Heart left ventricle (tissue), 13 donors: ENCODE data around the gene COX7A2.

Experiments
- POLR2A ChIP-seq, 2 donors: fragments of 450-650 bp; IDR thresholded peaks; one replicate each; pipeline ENCODE4 v1.6.1; 2017; ENCODE audit warnings: antibody characterized with exemption in 2 of 2, mild to moderate bottlenecking in 2 of 2, moderate library complexity in 2 of 2
- TF ChIP-seq, protein P1 (sequence below), 12 donors: fragments of 200-600 bp; sonication (generic) in 4 of 12; IDR thresholded peaks; one replicate each; pipeline versions ENCODE4 v1.5.0 to v1.8.0; 2018 to 2022; ENCODE audit warnings: antibody characterized with exemption in 12 of 12, mild to moderate bottlenecking in 5 of 12
- donor health status: ischemic (EF 13 %, LVEDD 7.1; RV severe dilation, severe dysfunction).
- donor health status: DM: no; HTN: yes; CAD: no.
- donor health status: DM: no; HTN: no; CAD: no.
- donor health status: ischemic (EF 25% LVEDD 6.9; RV normal size, moderate dysfunction).
- donor health status: ischemic (EF 25% LVEDD 5.7; RV mildly dilated, moderate dysfunction).
- donor health status: ischemic (EF 35%, LVEDD 5.7; RV mildly dilated, moderate dysfunction).
- donor health status: nonischemic (EF 11% LVEDD 7.7; RV severe dilation, severe dysfunction).
- donor health status: DM: yes; HTN: yes; CAD: no.
- donor health status: PGD.
- donor health status: ischemic (EF 29% LVEDD 5.4; RV normal size, mild dysfunction).
- donor health status: nonischemic (EF 23%, LVEDD 6.1; RV moderate dilation, normal function).

DNA sequence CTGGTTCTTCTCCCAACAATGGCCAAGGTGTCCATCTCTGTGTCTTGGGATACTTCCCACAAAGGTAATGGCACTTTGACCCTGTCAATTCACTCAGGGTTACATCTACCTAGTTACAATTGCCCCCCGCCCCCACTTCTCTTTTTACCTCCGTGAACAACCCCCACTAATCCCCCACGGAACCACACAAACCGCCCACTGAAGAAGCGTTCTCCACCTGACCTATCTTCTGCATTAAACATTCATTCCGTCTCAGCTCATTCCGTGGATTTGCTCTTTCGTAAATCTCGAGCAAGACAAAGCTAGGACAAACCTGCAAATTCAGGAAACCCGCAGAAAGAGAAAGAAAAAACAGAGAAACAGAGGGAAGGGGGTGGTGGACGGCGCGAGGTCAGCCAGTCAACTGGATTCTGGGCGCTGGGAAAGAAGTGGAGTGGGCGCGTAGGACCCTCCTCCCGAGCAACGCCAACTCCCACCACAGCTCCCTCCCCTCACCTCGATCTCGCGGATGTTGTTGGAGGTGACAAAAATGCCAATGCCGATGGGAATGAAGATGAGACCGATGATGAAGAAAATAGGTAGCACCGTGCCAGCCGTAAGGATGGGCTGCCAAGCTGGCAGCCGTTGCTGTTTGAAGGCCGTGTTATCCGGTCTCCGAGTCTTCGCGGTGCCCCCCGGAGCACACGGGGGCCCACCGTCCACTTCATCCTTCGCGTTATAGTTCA, 40.5 kb upstream of the COX7A2 start:
- TF ChIP-seq, protein P1, sequence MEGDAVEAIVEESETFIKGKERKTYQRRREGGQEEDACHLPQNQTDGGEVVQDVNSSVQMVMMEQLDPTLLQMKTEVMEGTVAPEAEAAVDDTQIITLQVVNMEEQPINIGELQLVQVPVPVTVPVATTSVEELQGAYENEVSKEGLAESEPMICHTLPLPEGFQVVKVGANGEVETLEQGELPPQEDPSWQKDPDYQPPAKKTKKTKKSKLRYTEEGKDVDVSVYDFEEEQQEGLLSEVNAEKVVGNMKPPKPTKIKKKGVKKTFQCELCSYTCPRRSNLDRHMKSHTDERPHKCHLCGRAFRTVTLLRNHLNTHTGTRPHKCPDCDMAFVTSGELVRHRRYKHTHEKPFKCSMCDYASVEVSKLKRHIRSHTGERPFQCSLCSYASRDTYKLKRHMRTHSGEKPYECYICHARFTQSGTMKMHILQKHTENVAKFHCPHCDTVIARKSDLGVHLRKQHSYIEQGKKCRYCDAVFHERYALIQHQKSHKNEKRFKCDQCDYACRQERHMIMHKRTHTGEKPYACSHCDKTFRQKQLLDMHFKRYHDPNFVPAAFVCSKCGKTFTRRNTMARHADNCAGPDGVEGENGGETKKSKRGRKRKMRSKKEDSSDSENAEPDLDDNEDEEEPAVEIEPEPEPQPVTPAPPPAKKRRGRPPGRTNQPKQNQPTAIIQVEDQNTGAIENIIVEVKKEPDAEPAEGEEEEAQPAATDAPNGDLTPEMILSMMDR (IDR thresholded peaks at IDR 0.05), result no peak
- TF ChIP-seq POLR2A (IDR thresholded peaks at IDR 0.05), result no peak
